ENCODE results near the gene SHE.

SHE gene

DNA sequence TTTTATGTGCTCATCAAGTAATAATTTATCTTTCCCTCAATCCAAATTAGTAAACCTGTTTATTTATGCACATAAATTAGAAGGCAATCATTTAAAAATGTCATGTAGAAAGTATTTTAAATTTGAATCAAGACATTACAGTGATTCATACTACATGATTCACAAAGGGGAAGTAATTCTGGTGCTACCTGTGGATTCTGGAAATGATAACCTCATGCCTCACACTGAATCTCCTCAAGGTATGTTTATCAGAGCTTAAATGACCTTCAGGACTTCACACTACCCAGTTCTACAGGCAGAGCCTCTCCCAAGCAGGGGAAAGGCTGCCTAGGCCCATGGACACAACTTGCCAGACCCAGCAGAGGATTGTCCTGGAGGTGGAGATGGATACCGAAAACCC, 25.4 kb downstream of the SHE start:
- no peak for DNase-seq

GRCh38 chr1:154474802-154475201, 27.4 kb downstream of the SHE start:
- no peak for DNase-seq

DNA sequence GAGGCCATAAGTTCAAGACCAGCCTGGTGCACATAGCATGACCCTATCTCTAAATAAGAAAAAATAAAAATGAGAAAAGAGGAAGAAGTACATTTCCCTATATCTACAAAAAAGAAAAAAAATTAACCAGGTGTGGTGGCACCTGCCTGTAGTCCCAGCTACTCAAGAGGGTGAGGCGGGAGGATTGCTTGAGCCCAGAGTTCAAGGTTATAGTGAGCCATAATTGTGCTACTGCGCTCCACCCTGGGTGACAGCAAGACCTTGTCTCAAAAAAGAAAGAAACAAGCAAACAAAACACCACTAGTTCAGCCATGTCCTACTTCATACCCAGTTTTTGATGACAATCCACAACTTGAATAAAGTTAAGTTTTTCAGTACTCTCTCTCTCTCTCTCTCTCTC, 30.9 kb downstream of the SHE start:
- DNase-seq: no peak

GRCh38 chr1:154469844-154470560, 32.2 kb downstream of the SHE start:
- DNase-seq: no peak

DNA sequence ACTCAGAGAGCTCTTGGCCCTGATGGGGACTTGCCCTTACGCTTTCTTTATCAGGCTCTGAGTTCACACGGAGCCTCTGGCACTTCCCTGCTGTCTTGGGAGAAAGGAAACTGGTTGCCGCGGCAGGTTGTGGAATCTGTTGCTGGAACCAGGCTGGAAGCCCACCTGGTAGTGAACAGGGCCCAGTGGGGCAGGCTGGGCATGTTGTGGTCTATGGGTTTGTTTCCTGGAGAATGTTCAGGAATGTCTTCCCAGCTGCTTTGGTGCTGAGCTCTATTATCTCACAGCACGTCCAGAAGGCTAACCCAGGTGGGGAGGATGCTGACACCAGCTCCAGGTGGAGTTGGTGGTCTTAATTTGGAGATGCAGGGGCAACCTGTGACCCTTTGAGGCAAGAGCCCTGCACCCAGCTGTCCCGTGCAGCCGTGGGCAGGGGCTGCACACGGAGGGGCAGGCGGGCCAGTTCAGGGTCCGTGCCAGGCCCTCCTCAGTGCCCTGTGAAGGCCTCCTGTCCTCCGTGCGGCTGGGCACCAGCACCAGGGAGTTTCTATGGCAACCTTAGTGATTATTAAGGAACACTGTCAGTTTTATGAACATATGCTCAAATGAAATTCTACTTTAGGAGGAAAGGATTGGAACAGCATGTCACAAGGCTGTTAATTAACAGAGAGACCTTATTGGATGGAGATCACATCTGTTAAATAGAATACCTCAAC, 33.5 kb downstream of the SHE start:
- DNase-seq: no peak

GRCh38 chr1:154467434-154468102, 34.6 kb downstream of the SHE start:
- no peak for DNase-seq

DNA sequence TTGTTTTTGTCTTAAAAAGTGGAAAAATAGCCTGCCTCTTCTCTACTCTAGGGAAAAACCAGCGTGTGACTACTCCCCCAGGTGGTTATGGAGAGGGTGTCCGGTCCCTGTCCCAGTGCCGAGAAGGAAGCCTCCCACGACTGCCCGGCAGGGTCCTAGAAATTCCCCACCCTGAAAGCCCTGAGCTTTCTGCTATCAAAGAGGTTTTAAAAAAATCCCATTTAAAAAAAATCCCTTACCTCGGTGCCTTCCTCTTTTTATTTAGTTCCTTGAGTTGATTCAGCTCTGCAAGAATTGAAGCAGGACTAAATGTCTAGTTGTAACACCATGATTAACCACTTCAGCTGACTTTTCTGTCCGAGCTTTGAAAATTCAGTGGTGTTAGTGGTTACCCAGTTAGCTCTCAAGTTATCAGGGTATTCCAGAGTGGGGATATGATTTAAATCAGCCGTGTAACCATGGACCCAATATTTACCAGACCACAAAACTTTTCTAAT, 35.2 kb downstream of the SHE start:
- DNase-seq: no peak

DNA sequence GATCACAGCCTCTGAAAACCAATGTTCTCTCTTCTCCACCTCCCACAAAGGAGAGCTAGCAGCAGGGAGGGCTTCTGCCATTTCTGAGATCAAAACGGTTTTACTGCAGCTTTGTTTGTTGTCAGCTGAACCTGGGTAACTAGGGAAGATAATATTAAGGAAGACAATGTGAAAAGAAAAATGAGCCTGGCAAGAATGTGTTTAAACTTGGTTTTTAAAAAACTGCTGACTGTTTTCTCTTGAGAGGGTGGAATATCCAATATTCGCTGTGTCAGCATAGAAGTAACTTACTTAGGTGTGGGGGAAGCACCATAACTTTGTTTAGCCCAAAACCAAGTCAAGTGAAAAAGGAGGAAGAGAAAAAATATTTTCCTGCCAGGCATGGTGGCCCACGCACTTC, 36.0 kb downstream of the SHE start:
- DNase-seq: no peak

- no peak for DNase-seq
Observed at GRCh38 chr1:154465621-154466195, 36.5 kb downstream of the SHE start.

DNA sequence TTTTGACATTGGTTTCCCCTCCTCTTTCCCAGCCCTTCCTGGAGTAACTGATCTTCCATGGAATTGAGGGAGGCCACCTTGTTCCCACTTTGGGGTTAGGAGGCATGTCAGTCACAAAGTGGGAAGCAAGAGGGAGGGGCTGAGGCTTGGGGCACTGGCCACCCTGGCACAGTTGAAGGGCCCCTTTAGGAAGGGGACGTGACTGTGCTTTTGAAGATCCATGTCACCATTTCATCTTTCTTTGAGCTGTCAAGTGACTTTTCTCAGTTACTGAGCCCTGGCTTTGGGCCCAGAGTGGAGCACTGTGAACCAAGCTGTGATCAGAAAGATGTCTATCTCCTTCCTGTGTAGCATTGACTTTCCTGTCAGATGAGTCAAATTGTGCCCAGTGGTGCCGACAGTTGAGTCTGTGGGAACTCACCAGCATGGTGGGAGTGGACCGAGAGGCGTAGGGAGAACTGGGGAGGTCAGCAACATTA, 38.7 kb downstream of the SHE start:
- DNase-seq: no peak

DNA sequence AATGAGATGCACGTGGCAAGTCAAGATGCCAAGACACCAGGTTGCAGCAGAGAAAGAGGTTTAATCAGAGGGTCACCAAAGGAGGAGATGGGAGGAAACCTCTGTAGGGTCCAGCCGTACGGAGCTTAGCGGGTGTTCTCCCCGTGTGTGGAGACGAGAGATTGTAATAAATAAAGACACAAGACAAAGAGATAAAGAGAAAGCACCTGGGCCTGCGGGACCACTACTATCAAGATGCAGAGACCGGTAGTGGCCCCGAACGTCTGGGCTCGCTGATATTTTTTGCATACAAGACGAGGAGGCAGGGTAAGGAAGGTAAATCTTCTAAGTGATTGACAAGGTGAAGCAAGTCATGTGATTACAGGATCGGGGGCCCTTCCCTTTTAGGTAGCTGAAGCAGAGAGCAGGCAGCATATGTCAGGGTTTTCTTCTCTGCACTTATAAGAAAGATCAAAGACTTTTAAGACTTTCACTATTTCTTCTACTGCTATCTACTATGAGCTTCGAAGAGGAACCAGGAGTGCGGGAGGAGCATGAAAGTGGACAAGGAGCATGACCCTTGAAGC, 41.4 kb downstream of the SHE start:
- DNase-seq: no peak

DNA sequence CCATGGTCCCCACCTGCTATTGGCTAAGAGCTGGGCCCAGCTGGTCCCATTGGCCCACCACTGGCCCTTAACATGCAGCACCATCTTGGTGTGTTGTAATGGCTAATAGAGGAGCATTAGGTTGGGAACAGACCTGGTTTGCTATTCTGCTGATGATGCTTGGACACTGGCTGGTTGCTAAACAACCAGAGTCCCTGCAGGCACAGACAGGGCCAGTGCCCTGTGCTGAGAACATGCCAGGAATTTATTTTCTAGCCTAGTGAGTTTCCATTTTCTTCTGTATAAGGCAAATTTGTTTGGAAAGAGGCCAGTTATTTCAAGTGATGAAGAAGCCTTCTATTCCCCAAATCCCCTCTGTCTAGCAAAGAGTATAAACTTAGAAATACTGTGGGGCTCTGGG, 43.1 kb downstream of the SHE start:
- no peak for DNase-seq

DNA sequence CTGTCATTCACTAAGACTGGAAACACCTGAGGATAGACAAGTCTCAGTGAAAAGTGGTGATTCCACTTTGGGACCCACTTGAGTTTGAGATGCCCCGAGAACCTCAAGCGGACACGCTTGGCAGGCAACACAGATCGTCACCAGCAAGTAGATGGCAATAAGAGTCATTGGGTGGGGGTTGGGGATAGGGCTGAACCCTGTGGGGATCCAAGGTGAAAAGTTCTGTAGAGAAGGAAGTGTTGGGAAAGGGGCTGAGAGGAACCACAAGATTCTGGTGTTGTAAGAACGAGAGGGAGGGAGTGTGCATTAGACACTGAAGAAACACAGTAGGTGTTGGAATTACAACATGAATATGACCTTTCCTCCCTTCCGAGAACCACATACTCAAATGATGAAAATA, 45.6 kb downstream of the SHE start:
- DNase-seq: no peak

DNA sequence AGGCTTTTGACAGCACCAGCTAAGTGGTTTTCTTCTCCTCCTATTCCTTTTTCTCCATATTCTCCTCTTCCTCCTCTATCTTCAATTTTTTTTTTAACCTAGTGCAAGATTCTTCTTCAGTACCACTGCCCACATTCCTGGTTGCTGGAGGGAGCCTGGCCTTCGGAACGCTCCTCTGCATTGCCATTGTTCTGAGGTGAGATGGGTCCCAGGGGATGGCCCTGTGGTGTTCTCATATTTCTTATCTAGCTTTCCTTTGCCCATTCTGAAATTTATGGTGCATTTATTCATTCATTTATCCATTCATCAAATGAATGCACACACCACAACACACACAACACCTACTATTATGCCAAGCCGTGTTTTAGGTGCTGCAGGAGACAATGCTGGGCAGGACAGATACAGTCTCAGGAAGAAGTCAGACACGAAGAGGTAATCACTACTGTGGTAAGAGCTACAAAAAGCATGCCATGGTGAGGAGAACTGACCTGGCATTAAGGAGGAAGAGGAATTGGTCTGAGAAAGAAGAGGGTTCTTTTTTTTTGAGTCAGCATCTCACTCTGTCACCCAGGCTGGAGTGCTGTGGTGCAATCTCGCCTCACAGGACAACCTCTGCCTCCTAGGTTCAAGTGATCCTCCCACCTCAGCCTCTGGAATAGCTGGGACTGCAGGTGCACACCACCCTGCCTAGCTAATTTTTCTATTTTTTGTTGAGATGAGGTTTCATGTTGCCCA, 47.7 kb downstream of the SHE start:
- DNase-seq: no peak

- no peak for DNase-seq
Observed at GRCh38 chr1:154453574-154454352, 48.4 kb downstream of the SHE start.

- no peak for DNase-seq
Observed at GRCh38 chr1:154453161-154453560, 49.1 kb downstream of the SHE start.

GRCh38 chr1:154448331-154448811, 53.8 kb downstream of the SHE start:
- DNase-seq: no peak

- DNase-seq: no peak
Observed at GRCh38 chr1:154446789-154447188, 55.4 kb downstream of the SHE start.

DNA sequence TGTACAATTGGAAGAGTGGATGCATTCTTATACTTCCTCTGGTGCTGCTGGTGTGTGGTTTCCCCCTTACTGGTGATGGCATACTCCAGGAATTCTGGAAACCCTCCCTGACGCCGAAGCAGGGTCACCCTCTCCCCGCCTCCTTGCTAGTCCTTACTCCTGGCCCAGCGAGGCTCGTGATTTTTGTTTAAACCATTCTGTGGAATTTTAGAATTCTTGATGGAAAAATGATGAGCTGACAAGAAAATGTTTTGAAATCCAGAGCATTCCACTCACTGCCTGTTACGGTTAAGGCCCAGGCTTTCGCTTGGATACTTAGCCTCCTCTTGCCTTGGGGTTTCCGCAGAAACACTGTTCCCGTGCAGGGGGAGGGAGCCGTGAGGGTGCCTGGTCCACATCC, 55.9 kb downstream of the SHE start:
- no peak for DNase-seq

GRCh38 chr1:154445040-154445472, 57.2 kb downstream of the SHE start:
- DNase-seq: no peak

DNA sequence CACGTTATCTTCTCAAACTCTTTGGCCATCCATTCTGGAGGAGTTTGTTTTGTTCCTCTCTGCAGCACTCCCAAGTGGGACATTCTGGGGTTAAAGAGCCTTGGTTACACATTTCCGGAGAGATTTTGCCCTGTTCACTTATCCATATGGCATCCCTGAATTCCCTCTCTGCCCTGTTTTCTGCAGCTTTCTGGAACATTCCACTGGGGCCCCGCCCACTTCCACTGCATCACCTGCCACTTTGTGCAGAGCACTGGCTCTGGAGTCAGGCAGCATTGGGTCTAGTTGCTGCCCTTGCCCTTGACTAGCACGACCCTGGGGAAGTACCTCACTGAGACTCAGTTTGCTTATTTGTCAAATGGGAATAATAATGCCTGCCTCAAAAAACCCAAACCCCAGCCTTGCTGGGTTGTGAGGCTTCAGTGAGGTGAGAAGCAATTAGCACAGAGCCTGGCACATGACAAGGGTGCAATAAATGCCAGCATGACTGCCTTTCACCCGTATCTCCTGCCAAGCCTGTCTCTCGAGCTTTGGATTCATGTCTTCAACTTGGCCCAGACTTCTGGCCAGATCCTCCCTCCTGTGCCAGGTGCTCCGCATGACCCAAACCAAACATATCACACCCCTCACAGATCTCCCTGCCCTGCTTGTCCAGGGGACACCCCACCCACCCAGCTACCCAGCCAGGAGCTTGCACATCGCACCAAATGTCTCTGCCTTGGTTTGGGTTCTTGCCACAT, 58.8 kb downstream of the SHE start:
- DNase-seq: no peak

Data from NCI-H2227 treated with DMSO at 0.1 percent for 48 hours (cell line).